Kidney (tissue), 14 donors: ENCODE measurements around the gene ZDBF2. TPM values are rescaled to one million over a fixed set of nuclear protein-coding genes. Genes with fewer than 3 reads are reported as not detected.

Experiments used
- DNase-seq, 5 donors: peaks; one replicate each; pipeline ENCODE4 v3.0.0-alpha.2; 2013 to 2020
- FAIRE-seq: peaks from 2 replicates; lab custom pipeline; 2012; peaks lifted over from hg19 to GRCh38; lab: Jason Lieb, UNC
- H3K27ac ChIP-seq, 2 donors: one replicate each; pipeline ENCODE4 v1.7.0; 2013; ENCODE audit warnings: low read depth in 2 of 2, low read length in 2 of 2, inconsistent platforms in 1 of 2
- H3K27me3 ChIP-seq: one replicate; pipeline ENCODE4 v1.7.1; 2013; ENCODE audit warnings: low read length, inconsistent platforms; ENCODE audit not compliant: control insufficient read depth, insufficient read depth
- H3K36me3 ChIP-seq, 3 donors: one replicate each; pipeline versions ENCODE4 v1.7.0 to v1.7.1; 2013; ENCODE audit warnings: low read length in 3 of 3, control low read depth in 1 of 3, inconsistent platforms in 1 of 3; ENCODE audit not compliant: insufficient read depth in 3 of 3, control insufficient read depth in 2 of 3
- H3K4me1 ChIP-seq, 3 donors: one replicate each; pipeline versions ENCODE4 v1.7.0 to v1.7.1; 2013; ENCODE audit warnings: low read length in 3 of 3, inconsistent platforms in 1 of 3, low read depth in 1 of 3; ENCODE audit not compliant: control insufficient read depth in 2 of 3, insufficient read depth in 2 of 3
- H3K4me3 ChIP-seq, 3 donors: one replicate each; pipeline versions ENCODE4 v1.7.0 to v1.8.1; 2013; ENCODE audit warnings: low read length in 3 of 3, control low read depth in 1 of 3, inconsistent platforms in 1 of 3
- H3K9ac ChIP-seq, 3 donors: one replicate each; pipeline versions ENCODE4 v1.7.0 to v1.7.1; 2013; ENCODE audit warnings: low read length in 3 of 3, control low read depth in 1 of 3, inconsistent platforms in 1 of 3
- H3K9me3 ChIP-seq, 3 donors: one replicate each; pipeline versions ENCODE4 v1.7.0 to v1.7.1; 2013; ENCODE audit warnings: low read length in 3 of 3, control low read depth in 1 of 3, inconsistent platforms in 1 of 3; ENCODE audit not compliant: control insufficient read depth in 2 of 3, insufficient read depth in 1 of 3
- intact Hi-C: fragments of 100-400 bp; cut with DNase I; formaldehyde crosslinking; loops from one replicate; pipeline ENCODE4 v1.11.1; 2022
- polyA plus RNA-seq: library from polyadenylated mRNA; stranded (reverse); fragments of 350-450 nt; fragmentation: Illumina TruSeq; extraction: RNeasy Lipid Tissue Mini Kit (QIAGEN cat#74804); gene quantifications from one replicate; pipeline ENCODE4 v1.2.3, GENCODE V29; 2014; ENCODE audit warnings: low read depth, low replicate concordance; ENCODE audit not compliant: insufficient read depth
- total RNA-seq: library from RNA; stranded (reverse); fragmentation: NEBNext Ultra II Directional; extraction: Animal tissue kit (Norgen Biotek cat#: 25700); gene quantifications from one replicate; pipeline ENCODE4 v1.2.1, GENCODE V29; 2021
- TF ChIP-seq, protein P1 (sequence below): IDR thresholded peaks from 3 replicates; pipeline ENCODE4 v1.5.1; 2012; ENCODE audit warnings: mild to moderate bottlenecking, moderate library complexity, borderline replicate concordance; ENCODE audit not compliant: insufficient read depth; ENCODE audit errors: extremely low read depth
- donor health status: control.
- donor health status: control.
- donor health status: control.
- donor health status: control.
- donor health status: control.
- donor health status: DM: yes; HTN: yes; CAD: no.
- donor health status: Normal renal cell carcinoma (clear cell type).

Gene ZDBF2
- total and polyA plus RNA-seq, 2 donors from 2014 or later, result 0.90 to 10.5 TPM

DNA sequence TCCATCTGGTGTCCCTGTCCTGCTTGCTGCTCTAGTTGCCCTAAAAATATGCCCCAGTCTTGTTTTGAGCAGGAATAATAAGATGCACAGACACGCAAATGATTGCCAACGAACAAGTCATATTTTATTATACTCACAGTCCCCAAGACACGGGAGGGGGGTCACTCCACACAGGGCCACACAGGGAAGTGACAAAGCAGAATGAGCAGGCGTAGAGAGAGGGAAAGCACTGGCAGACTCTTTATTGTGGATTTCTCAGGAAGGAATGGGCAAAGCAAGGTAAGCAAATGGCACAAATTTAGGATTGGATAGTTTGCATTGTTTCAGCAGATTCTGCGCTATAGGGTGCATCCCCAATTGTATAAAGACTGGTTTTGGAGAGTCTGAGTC lies 20.7 kb upstream of the ZDBF2 start:
- H3K4me3 ChIP-seq, result no peak overlapping the region
- peaks cover 0 to 5% (median 0%) of the 10 kb centered on the region in 3 donors for H3K9me3 ChIP-seq
- intact Hi-C loops, result no loop called here
- no peak overlapping the region for H3K9ac ChIP-seq
- DNase-seq, result no peak
- no peak overlapping the region for H3K27ac ChIP-seq
- no peak for FAIRE-seq
- TF ChIP-seq, protein P1, sequence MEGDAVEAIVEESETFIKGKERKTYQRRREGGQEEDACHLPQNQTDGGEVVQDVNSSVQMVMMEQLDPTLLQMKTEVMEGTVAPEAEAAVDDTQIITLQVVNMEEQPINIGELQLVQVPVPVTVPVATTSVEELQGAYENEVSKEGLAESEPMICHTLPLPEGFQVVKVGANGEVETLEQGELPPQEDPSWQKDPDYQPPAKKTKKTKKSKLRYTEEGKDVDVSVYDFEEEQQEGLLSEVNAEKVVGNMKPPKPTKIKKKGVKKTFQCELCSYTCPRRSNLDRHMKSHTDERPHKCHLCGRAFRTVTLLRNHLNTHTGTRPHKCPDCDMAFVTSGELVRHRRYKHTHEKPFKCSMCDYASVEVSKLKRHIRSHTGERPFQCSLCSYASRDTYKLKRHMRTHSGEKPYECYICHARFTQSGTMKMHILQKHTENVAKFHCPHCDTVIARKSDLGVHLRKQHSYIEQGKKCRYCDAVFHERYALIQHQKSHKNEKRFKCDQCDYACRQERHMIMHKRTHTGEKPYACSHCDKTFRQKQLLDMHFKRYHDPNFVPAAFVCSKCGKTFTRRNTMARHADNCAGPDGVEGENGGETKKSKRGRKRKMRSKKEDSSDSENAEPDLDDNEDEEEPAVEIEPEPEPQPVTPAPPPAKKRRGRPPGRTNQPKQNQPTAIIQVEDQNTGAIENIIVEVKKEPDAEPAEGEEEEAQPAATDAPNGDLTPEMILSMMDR, result no peak
- no peaks in the 10 kb centered on the region for H3K36me3 ChIP-seq
- no peaks in the 10 kb centered on the region for H3K4me1 ChIP-seq
- peaks cover 43% of the 10 kb centered on the region for H3K27me3 ChIP-seq

- DNase-seq (no peak), FAIRE-seq (no peak)
- Histone ChIP-seq H3K27ac (no peak overlapping the region), H3K36me3 (no peaks in the 10 kb centered on the region), H3K9me3 (peaks cover 0 to 5% (median 0%) of the 10 kb centered on the region in 3 donors), H3K4me3 (no peak overlapping the region), H3K9ac (no peak overlapping the region), H3K4me1 (no peaks in the 10 kb centered on the region), H3K27me3 (peaks cover 35% of the 10 kb centered on the region)
- TF ChIP-seq, protein P1, result no peak
- intact Hi-C loops, result no loop called here
Observed at GRCh38 chr2:206255003-206255402, 19.5 kb upstream of the ZDBF2 start.

- peaks cover 36% of the 10 kb centered on the region for H3K27me3 ChIP-seq
- DNase-seq, result no peak
Observed at GRCh38 chr2:206256706-206257205, 17.7 kb upstream of the ZDBF2 start.

More at GRCh38 chr2:206256706-206257205, 17.7 kb upstream of the ZDBF2 start:
- H3K4me3 ChIP-seq, result no peak overlapping the region
- intact Hi-C loops, result no loop called here
- no peaks in the 10 kb centered on the region for H3K4me1 ChIP-seq
- no peaks in the 10 kb centered on the region for H3K36me3 ChIP-seq
- peaks cover 0 to 2% (median 0%) of the 10 kb centered on the region in 3 donors for H3K9me3 ChIP-seq
- H3K27ac ChIP-seq, result no peak overlapping the region
- TF ChIP-seq, protein P1, result no peak
- H3K9ac ChIP-seq, result no peak overlapping the region
- FAIRE-seq, result no peak
